ENCODE data around the gene PROM2. TPM values are rescaled to one million over a fixed set of nuclear protein-coding genes. Genes with fewer than 3 reads are reported as not detected.

PROM2 gene
- total and polyA plus RNA-seq, 12 donors = 0.07 to 4.5 (median 0.84) TPM; not detected in 2

DNA sequence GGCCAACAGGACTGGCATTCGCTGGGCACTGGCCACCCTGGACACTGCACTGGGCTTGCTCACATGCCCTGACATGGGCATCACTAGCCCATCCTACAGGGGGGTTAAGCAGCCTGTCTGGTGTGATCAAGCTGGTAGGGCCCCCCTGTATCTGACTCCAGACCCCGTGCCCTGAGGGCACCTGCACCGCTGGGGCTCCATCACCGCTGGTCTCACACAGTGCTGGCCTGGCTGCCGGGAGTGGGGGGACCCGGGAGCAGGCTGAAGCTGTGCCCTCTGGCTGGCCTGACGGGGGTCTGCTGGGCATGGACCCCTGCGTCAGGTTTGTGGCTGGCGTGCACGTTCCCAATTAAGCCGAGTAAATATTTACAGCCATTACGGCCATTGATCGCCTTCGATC, 55.2 kb downstream of the PROM2 start:
- intact Hi-C loops (cut with DNase I) = no loop called here
- Histone ChIP-seq H3K4me1 (replicated peaks in 1 of 2) (no peaks in the 10 kb centered on the region), H3K27ac (no peak overlapping the region), H3K27me3 (no peaks in the 10 kb centered on the region), H3K9me3 (replicated peaks in 1 of 3) (no peaks in the 10 kb centered on the region), H3K4me3 (no peak overlapping the region), H3K36me3 (replicated peaks in 1 of 2) (no peaks in the 10 kb centered on the region)
- 90 to 96% (median 92%) methylated on average over 7 to 14 of the region's 14 CpGs for whole genome bisulfite sequencing, 4 donors
- TF ChIP-seq POLR2A (IDR thresholded peaks at IDR 0.05) = no peak
- TF ChIP-seq, protein P1, sequence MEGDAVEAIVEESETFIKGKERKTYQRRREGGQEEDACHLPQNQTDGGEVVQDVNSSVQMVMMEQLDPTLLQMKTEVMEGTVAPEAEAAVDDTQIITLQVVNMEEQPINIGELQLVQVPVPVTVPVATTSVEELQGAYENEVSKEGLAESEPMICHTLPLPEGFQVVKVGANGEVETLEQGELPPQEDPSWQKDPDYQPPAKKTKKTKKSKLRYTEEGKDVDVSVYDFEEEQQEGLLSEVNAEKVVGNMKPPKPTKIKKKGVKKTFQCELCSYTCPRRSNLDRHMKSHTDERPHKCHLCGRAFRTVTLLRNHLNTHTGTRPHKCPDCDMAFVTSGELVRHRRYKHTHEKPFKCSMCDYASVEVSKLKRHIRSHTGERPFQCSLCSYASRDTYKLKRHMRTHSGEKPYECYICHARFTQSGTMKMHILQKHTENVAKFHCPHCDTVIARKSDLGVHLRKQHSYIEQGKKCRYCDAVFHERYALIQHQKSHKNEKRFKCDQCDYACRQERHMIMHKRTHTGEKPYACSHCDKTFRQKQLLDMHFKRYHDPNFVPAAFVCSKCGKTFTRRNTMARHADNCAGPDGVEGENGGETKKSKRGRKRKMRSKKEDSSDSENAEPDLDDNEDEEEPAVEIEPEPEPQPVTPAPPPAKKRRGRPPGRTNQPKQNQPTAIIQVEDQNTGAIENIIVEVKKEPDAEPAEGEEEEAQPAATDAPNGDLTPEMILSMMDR (IDR thresholded peaks at IDR 0.05) = no peak
- no peak for DNase-seq

DNA sequence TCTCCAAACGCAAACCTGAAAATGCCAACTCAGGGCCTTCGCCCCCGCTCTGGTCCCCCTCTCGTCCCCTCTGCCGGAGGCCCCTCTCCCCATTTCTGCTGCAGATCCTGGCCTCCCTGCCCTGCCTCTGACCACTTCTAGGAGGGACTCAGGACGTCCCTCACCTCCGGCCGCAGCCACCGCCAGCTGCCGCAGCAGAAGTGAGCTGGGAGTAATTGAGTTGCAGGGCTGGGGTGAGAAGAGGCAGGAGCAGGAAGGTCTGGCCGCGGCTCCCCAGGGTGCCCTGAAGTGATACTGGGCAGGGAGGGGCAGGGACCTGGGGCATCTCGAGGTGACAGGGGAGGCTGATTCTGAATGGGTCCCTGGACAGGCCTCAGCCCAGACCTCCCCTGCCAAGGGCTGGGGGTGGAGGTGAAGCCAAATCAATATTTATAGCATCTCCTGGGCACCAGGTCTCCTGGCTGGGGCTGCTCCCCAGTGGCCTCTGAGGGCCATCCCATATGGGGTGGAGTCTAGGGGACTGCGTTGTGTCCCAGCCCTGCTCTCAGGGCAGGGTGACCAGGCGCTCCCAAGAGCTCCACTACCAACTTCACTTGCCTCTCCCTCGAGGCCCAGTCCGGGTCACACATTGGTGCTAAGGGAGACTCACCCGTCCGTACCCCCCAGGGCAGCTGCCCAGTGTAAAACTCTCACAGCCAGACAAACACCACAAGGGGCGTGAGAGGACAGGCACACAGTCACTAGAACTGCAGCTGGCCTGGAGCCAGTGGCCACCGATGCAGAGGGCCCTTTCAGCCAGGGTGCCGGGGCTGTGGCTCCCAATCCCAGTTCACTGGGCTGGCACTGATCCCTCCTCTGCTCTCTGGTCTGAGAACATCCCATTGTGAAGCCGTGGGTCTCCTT, 55.9 kb downstream of the PROM2 start:
- no peaks in the 10 kb centered on the region for H3K36me3 ChIP-seq (replicated peaks in 1 of 2)
- WGBS, 4 donors = 80 to 86% (median 85%) methylated on average over 13 to 23 of the region's 23 CpGs
- H3K9me3 ChIP-seq (replicated peaks in 1 of 3) = no peaks in the 10 kb centered on the region
- no peak for TF ChIP-seq POLR2A (IDR thresholded peaks at IDR 0.05)
- TF ChIP-seq, protein P1 (IDR thresholded peaks at IDR 0.05) = no peak
- intact Hi-C loops (cut with DNase I) = no loop called here
- DNase-seq = no peak
- no peaks in the 10 kb centered on the region for H3K27me3 ChIP-seq
- no peak overlapping the region for H3K27ac ChIP-seq
- no peak overlapping the region for H3K4me3 ChIP-seq
- H3K4me1 ChIP-seq (replicated peaks in 1 of 2) = no peaks in the 10 kb centered on the region

DNA sequence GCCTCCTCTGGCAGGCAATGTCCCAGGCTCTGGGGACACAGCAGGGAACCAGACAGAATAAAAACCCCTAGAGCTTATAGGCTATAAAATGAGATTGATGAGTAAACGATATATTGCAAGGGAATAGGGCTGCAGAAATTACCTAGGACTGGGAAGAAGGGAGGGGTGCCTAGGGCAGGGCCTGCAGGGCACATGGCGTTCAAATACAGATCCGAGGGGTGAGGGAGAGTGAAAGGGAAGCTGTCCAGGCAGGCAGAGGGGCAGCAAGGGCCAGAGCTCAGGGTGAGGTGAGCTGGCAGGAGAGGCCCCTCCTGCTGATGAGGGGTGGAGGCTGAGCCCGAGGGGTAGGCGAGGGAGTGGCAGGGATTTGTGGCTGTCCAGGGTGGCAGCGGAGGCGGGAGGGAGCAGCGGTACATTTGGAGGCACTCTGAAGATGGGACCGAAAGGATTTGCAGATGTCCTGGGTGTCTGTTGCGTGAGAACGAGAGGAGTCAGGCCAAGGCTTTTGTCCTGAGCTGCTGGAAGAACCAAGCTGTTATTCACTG, 56.6 kb downstream of the PROM2 start:
- Histone ChIP-seq H3K4me3 (no peak overlapping the region), H3K27ac (no peak overlapping the region), H3K27me3 (no peaks in the 10 kb centered on the region), H3K4me1 (replicated peaks in 1 of 2) (no peaks in the 10 kb centered on the region), H3K36me3 (replicated peaks in 1 of 2) (no peaks in the 10 kb centered on the region), H3K9me3 (replicated peaks in 1 of 3) (no peaks in the 10 kb centered on the region)
- intact Hi-C loops (cut with DNase I) = no loop called here
- DNase-seq = no peak
- TF ChIP-seq POLR2A (IDR thresholded peaks at IDR 0.05) = no peak
- TF ChIP-seq, protein P1 (IDR thresholded peaks at IDR 0.05) = no peak
- 84 to 92% (median 88%) methylated on average over 11 of the region's 11 CpGs for WGBS, 4 donors

DNA sequence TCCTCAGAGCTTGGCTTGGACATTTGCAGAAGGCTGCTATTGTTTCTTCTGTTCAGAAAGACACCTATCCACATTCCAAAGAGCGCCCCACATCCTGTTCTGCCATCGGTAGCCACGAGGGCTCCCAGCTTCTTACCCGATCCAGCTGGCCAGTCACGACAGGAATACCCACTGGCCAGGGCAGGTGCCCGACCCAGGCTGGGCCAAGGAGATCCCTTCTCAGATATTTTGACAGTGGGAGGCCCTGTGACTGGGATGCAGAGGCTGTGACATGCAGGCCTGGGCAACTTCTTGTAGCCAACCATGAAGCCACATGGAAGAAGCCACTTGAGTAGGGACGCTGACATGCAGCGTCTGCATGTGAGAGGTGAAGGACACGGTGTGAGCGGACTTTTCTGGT, 57.4 kb downstream of the PROM2 start:
- TF ChIP-seq, protein P1 (IDR thresholded peaks at IDR 0.05) = no peak
- TF ChIP-seq POLR2A (IDR thresholded peaks at IDR 0.05) = no peak
- Histone ChIP-seq H3K27me3 (no peaks in the 10 kb centered on the region), H3K9me3 (replicated peaks in 1 of 3) (no peaks in the 10 kb centered on the region), H3K27ac (no peak overlapping the region), H3K36me3 (replicated peaks in 1 of 2) (no peaks in the 10 kb centered on the region), H3K4me1 (replicated peaks in 1 of 2) (no peaks in the 10 kb centered on the region), H3K4me3 (no peak overlapping the region)
- no peak for DNase-seq
- WGBS, 4 donors = 89 to 93% (median 91%) methylated on average over 6 to 10 of the region's 10 CpGs
- intact Hi-C loops (cut with DNase I) = no loop called here
